Neural progenitor cell (in vitro differentiated cells): Measurements from ENCODE around the gene CACNG5. TPM values are rescaled to one million over a fixed set of nuclear protein-coding genes. Genes with fewer than 3 reads are reported as not detected.

Experiments
- DNase-seq: peaks from one replicate; pipeline ENCODE4 v3.0.0-alpha.2; 2016; ENCODE audit warnings: low spot score
- H2AFZ ChIP-seq: fragments of 200-600 bp; sonication (generic); replicated peaks from 2 replicates; pipeline ENCODE4 v1.6.1; 2016; ENCODE audit warnings: antibody characterized with exemption
- H3F3A ChIP-seq: fragments of 200-600 bp; sonication (generic); 2 replicates; pipeline ENCODE4 v1.6.1; 2016; ENCODE audit warnings: antibody characterized with exemption, low read depth
- H3K27ac ChIP-seq: fragments of 200-600 bp; sonication (generic); 2 replicates; pipeline ENCODE4 v1.5.1; 2016; ENCODE audit warnings: mild to moderate bottlenecking
- H3K27me3 ChIP-seq: fragments of 200-600 bp; sonication (generic); 2 replicates; pipeline ENCODE4 v1.6.1; 2016; ENCODE audit warnings: mild to moderate bottlenecking, moderate library complexity
- H3K36me3 ChIP-seq: fragments of 200-600 bp; sonication (generic); 2 replicates; pipeline ENCODE4 v1.5.1; 2016
- H3K4me1 ChIP-seq: fragments of 200-600 bp; sonication (generic); 2 replicates; pipeline ENCODE4 v1.6.1; 2016; ENCODE audit warnings: mixed run types
- H3K4me2 ChIP-seq: fragments of 200-600 bp; sonication (generic); 2 replicates; pipeline ENCODE4 v1.6.1; 2016
- H3K4me3 ChIP-seq: fragments of 200-600 bp; sonication (generic); 2 replicates; pipeline ENCODE4 v1.5.1; 2016
- H3K79me2 ChIP-seq: fragments of 200-600 bp; sonication (generic); 2 replicates; pipeline ENCODE4 v1.6.1; 2016; ENCODE audit warnings: low read depth
- H3K9ac ChIP-seq: fragments of 200-600 bp; sonication (generic); 2 replicates; pipeline ENCODE4 v1.6.1; 2016
- H3K9me3 ChIP-seq: fragments of 200-600 bp; sonication (generic); 2 replicates; pipeline ENCODE4 v1.5.1; 2016; ENCODE audit warnings: low read depth
- H4K20me1 ChIP-seq: fragments of 200-600 bp; sonication (generic); 2 replicates; pipeline ENCODE4 v1.6.1; 2016; ENCODE audit warnings: low read depth
- H3K27ac Mint-ChIP-seq: 3 replicates; pipeline ENCODE4 v1.8.0; 2021; ENCODE audit warnings: mixed read lengths
- H3K27me3 Mint-ChIP-seq: 2 replicates; pipeline ENCODE4 v1.8.0; 2022; ENCODE audit warnings: low read depth, mild to moderate bottlenecking, inconsistent platforms, moderate library complexity, mixed read lengths; ENCODE audit not compliant: insufficient read depth
- H3K36me3 Mint-ChIP-seq: 3 replicates; pipeline ENCODE4 v1.8.0; 2021; ENCODE audit warnings: mixed read lengths
- H3K4me1 Mint-ChIP-seq: 3 replicates; pipeline ENCODE4 v1.8.0; 2021; ENCODE audit warnings: mixed read lengths
- H3K4me3 Mint-ChIP-seq: 3 replicates; pipeline ENCODE4 v1.8.0; 2021; ENCODE audit warnings: mild to moderate bottlenecking, moderate library complexity, mixed read lengths
- H3K9me3 Mint-ChIP-seq: 3 replicates; pipeline ENCODE4 v1.8.0; 2020; ENCODE audit warnings: mixed read lengths
- EZH2 ChIP-seq: fragments of 200-600 bp; sonication (generic); IDR thresholded peaks from 2 replicates; pipeline ENCODE4 v1.6.1; 2017; ENCODE audit warnings: antibody characterized with exemption, mild to moderate bottlenecking, moderate library complexity
- EZH2phosphoT487 ChIP-seq: fragments of 200-600 bp; sonication (generic); IDR thresholded peaks from 2 replicates; pipeline ENCODE4 v1.6.1; 2017; ENCODE audit warnings: antibody characterized with exemption
- total RNA-seq: library from RNA; depleted of rRNA; stranded (reverse); fragments of >200 nt; gene quantifications from 2 replicates; pipeline ENCODE4 v1.2.3, GENCODE V29; 2015; ENCODE audit warnings: low replicate concordance
- TF ChIP-seq, protein P1 (sequence below): fragments of 200-600 bp; sonication (generic); IDR thresholded peaks from 2 replicates; pipeline ENCODE4 v1.5.1; 2017; ENCODE audit warnings: antibody characterized with exemption, mild to moderate bottlenecking

CACNG5 gene
- total RNA-seq, 1 donor from 2014 or later: not detected

DNA sequence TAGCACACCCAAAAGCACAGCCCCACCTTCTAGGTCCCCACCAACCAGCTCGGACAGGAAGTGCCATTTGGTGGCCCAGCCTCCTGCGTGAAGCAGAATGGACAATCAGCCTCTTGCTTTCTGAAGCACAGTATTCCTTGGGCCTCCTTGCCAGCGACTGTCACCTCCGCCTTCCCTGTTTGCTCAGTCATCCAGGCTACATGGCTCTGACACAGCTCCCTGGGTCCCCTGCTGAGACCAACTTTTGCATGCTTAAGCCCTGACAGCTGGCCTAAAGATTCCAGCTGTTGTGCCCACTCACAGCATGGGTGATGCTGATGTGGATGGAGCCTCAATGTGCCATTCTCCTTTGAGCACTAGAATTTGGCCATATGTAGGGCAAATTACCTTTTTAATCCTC, 4.5 kb upstream of the CACNG5 start:
- Histone ChIP-seq H4K20me1 (peaks cover 21% of the 10 kb centered on the region), H3K27me3 (peaks cover 32% of the 10 kb centered on the region), H3K9ac (no peak overlapping the region), H3K4me1 (peaks cover 14% of the 10 kb centered on the region), H3K27ac (no peak overlapping the region), H3K9me3 (no peaks in the 10 kb centered on the region), H3K79me2 (no peaks in the 10 kb centered on the region), H3K4me3 (no peak overlapping the region), H2AFZ (no peak overlapping the region), H3K4me2 (peak overlapping the region; percentile 21), H3K36me3 (no peaks in the 10 kb centered on the region), H3F3A (peaks cover 19% of the 10 kb centered on the region)
- peak overlapping the region; percentile 38 for H3K4me3 Mint-ChIP-seq
- H3K4me1 Mint-ChIP-seq: peaks cover 40% of the 10 kb centered on the region
- TF ChIP-seq EZH2phosphoT487: no peak
- TF ChIP-seq EZH2: no peak
- TF ChIP-seq, protein P1, sequence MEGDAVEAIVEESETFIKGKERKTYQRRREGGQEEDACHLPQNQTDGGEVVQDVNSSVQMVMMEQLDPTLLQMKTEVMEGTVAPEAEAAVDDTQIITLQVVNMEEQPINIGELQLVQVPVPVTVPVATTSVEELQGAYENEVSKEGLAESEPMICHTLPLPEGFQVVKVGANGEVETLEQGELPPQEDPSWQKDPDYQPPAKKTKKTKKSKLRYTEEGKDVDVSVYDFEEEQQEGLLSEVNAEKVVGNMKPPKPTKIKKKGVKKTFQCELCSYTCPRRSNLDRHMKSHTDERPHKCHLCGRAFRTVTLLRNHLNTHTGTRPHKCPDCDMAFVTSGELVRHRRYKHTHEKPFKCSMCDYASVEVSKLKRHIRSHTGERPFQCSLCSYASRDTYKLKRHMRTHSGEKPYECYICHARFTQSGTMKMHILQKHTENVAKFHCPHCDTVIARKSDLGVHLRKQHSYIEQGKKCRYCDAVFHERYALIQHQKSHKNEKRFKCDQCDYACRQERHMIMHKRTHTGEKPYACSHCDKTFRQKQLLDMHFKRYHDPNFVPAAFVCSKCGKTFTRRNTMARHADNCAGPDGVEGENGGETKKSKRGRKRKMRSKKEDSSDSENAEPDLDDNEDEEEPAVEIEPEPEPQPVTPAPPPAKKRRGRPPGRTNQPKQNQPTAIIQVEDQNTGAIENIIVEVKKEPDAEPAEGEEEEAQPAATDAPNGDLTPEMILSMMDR: no peak
- H3K9me3 Mint-ChIP-seq: no peaks in the 10 kb centered on the region
- no peak overlapping the region for H3K27ac Mint-ChIP-seq
- peaks cover 34% of the 10 kb centered on the region for H3K27me3 Mint-ChIP-seq
- DNase-seq: peak; percentile 45
- no peaks in the 10 kb centered on the region for H3K36me3 Mint-ChIP-seq

DNA sequence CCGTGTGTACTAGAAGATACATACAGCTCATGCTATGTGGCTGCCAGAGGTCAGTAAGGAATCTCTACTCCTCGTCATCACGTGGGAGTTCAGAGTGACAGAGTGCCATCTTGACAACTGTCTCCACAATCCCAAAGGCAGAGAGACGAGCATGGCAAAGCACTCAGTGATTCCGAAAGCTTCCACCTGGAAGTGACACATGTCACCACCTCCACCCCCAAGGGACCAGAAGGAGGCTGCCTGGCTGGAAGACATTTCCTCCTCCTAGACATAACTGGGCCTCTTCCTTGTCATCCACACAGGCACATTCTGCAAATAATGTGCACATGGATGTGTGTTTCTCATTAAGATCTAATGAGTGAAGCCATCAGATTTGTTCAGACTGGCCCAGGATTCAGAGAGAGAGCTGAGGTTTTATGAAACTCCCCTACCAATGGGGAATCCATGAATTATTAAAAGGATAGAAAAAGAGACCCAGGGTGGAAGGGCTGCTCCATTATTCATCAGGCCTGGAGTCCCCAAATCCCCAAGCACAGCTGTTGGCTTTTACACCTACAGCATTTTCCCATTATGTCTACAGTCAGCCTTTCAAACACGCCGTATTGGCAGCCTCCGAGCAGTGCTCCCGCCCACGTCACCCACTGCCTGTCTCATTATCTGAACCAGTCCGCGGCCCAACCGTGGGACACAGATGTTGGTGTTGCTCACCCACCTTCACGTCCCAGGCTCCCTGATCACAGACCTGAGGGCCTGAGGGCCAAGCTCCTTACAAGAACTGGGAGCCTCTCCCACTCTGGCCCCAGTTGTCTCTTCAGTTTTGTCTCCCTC, 3.3 kb upstream of the CACNG5 start:
- H2AFZ ChIP-seq: no peak overlapping the region
- H3K27me3 Mint-ChIP-seq: peaks cover 43% of the 10 kb centered on the region
- H4K20me1 ChIP-seq: peaks cover 32% of the 10 kb centered on the region
- TF ChIP-seq, protein P1: no peak
- TF ChIP-seq EZH2: no peak
- TF ChIP-seq EZH2phosphoT487: no peak
- H3K9ac ChIP-seq: no peak overlapping the region
- no peak overlapping the region for H3K27ac ChIP-seq
- no peak overlapping the region for H3K4me3 ChIP-seq
- H3K4me2 ChIP-seq: no peak overlapping the region
- no peaks in the 10 kb centered on the region for H3K79me2 ChIP-seq
- H3K4me1 ChIP-seq: peaks cover 14% of the 10 kb centered on the region
- peaks cover 19% of the 10 kb centered on the region for H3F3A ChIP-seq
- H3K4me3 Mint-ChIP-seq: no peak overlapping the region
- no peak overlapping the region for H3K27ac Mint-ChIP-seq
- no peaks in the 10 kb centered on the region for H3K9me3 ChIP-seq
- H3K9me3 Mint-ChIP-seq: no peaks in the 10 kb centered on the region
- H3K36me3 Mint-ChIP-seq: no peaks in the 10 kb centered on the region
- H3K36me3 ChIP-seq: no peaks in the 10 kb centered on the region
- peaks cover 44% of the 10 kb centered on the region for H3K27me3 ChIP-seq
- DNase-seq: no peak
- H3K4me1 Mint-ChIP-seq: peaks cover 40% of the 10 kb centered on the region

DNA sequence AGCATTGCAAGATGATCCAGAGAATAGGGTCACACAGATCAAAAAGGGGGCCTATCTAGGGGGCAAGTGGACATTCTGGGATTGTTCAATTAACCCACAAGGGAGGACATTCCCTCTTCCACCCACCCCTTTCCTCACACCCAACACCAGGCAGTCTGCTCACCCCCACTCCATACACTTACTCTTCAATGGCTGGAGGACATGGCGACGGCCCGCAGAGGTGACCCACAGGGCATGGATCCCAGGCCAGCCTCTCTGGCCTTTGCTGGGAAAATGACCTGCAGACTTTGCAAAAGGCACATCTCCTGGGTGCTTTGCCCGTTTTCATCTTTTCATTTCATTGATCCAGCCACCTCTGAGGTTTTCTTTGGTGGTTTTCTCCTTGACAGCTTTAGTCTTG, 1.7 kb upstream of the CACNG5 start:
- Histone ChIP-seq H3K27ac (no peak overlapping the region), H3K27me3 (peaks cover 55% of the 10 kb centered on the region), H3K4me2 (no peak overlapping the region), H3K9me3 (no peaks in the 10 kb centered on the region), H3K36me3 (no peaks in the 10 kb centered on the region), H3K4me3 (no peak overlapping the region), H3K79me2 (no peaks in the 10 kb centered on the region), H2AFZ (no peak overlapping the region), H3K9ac (no peak overlapping the region), H3F3A (peaks cover 19% of the 10 kb centered on the region), H4K20me1 (peaks cover 32% of the 10 kb centered on the region), H3K4me1 (peaks cover 14% of the 10 kb centered on the region)
- no peak overlapping the region for H3K4me3 Mint-ChIP-seq
- no peaks in the 10 kb centered on the region for H3K36me3 Mint-ChIP-seq
- no peaks in the 10 kb centered on the region for H3K9me3 Mint-ChIP-seq
- peaks cover 50% of the 10 kb centered on the region for H3K27me3 Mint-ChIP-seq
- TF ChIP-seq, protein P1: no peak
- TF ChIP-seq EZH2phosphoT487: no peak
- TF ChIP-seq EZH2: no peak
- H3K27ac Mint-ChIP-seq: no peak overlapping the region
- H3K4me1 Mint-ChIP-seq: peaks cover 43% of the 10 kb centered on the region
- DNase-seq: no peak
